A549 (cell line): ENCODE data around the gene CA10. TPM values are rescaled to one million over a fixed set of nuclear protein-coding genes. Genes with fewer than 3 reads are reported as not detected.

Source experiments
- ATAC-seq, 2 experiments: fragments of 200-7000 bp in 1 of 2; fragments of >200 bp in 1 of 2; cut with Nextera tagmentation in 1 of 2; cut with Tn5 transposase in 1 of 2; 3 replicates each; pipeline versions ENCODE4 v1.8.0 to v1.9.1; 2018 to 2020; ENCODE audit warnings: mild to moderate bottlenecking in 1 of 2, moderate library complexity in 1 of 2
- CTCF ChIA-PET: fragments of 300-600 bp; sonication (Branson Sonifier 250); formaldehyde crosslinking; extraction: SDS; loops from one replicate; lab custom pipeline; 2021; ENCODE audit warnings: antibody characterized with exemption, inconsistent platforms; lab: Yijun Ruan, JAX
- POLR2A ChIA-PET: fragments of 350-600 bp; formaldehyde crosslinking; extraction: SDS; loops from one replicate; lab custom pipeline; 2021; ENCODE audit warnings: antibody characterized with exemption, inconsistent platforms; lab: Yijun Ruan, JAX
- DNase-seq, 2 experiments: peaks; one replicate each; pipeline versions ENCODE4 v3.0.0 to v3.0.0-alpha.2; 2011 to 2016; ENCODE audit warnings: low read depth in 1 of 2, low spot score in 1 of 2
- FAIRE-seq: peaks from 2 replicates; lab custom pipeline; 2011; peaks lifted over from hg19 to GRCh38; lab: Jason Lieb, UNC
- H3K27ac ChIP-seq, 2 experiments: fragments of >200 bp; sonication (Bioruptor Twin); formaldehyde crosslinking; 3 replicates each; pipeline ENCODE4 v1.5.1; 2016 to 2017
- H3K4me1 ChIP-seq: fragments of >200 bp; sonication (Bioruptor Twin); formaldehyde crosslinking; 3 replicates; pipeline ENCODE4 v1.6.1; 2016
- H3K4me2 ChIP-seq: fragments of >200 bp; sonication (Bioruptor Twin); formaldehyde crosslinking; 3 replicates; pipeline ENCODE4 v1.6.1; 2016
- H3K4me3 ChIP-seq: fragments of >200 bp; sonication (Bioruptor Twin); formaldehyde crosslinking; 3 replicates; pipeline ENCODE4 v1.5.1; 2016
- H3K9me3 ChIP-seq: fragments of >200 bp; sonication (Bioruptor Twin); formaldehyde crosslinking; 3 replicates; pipeline ENCODE4 v1.6.1; 2016
- ATOH8 ChIP-seq: fragments of 250-450 bp; sonication (Bioruptor Pico); IDR thresholded peaks from 2 replicates; pipeline ENCODE4 v1.5.0; 2020; ENCODE audit warnings: low read depth, mild to moderate bottlenecking, moderate library complexity
- CBX2 ChIP-seq: fragments of 200-600 bp; sonication (generic); IDR thresholded peaks from 2 replicates; pipeline ENCODE4 v1.6.1; 2016; ENCODE audit warnings: low read depth, mild to moderate bottlenecking, borderline replicate concordance
- CTCF ChIP-seq: fragments of >200 bp; sonication (Bioruptor Twin); formaldehyde crosslinking; IDR thresholded peaks from 3 replicates; pipeline ENCODE4 v1.5.1; 2016
- EHMT2 ChIP-seq: fragments of 200-600 bp; sonication (generic); IDR thresholded peaks from 2 replicates; pipeline ENCODE4 v1.6.1; 2016; ENCODE audit warnings: antibody characterized with exemption, low read depth, mild to moderate bottlenecking, moderate library complexity
- FOSB ChIP-seq: fragments of 250-450 bp; sonication (Bioruptor Pico); IDR thresholded peaks from 2 replicates; pipeline ENCODE4 v1.5.0; 2020; ENCODE audit warnings: mild to moderate bottlenecking, moderate library complexity
- FOSL2 ChIP-seq, 2 experiments: fragments of 450-650 bp in 1 of 2; fragments of >200 bp in 1 of 2; sonication (Bioruptor Twin) in 1 of 2; formaldehyde crosslinking; IDR thresholded peaks; 2 replicates each; pipeline versions ENCODE4 v1.5.0 to v1.6.1; 2016 to 2020; ENCODE audit warnings: mild to moderate bottlenecking in 1 of 2, moderate library complexity in 1 of 2
- GATA3 ChIP-seq: IDR thresholded peaks from 2 replicates; pipeline ENCODE4 v1.6.1; 2012; ENCODE audit warnings: borderline replicate concordance
- HEYL ChIP-seq: fragments of 250-450 bp; sonication (Bioruptor Pico); IDR thresholded peaks from 2 replicates; pipeline ENCODE4 v1.8.0; 2021; ENCODE audit warnings: mild to moderate bottlenecking, moderate library complexity
- HMGXB4 ChIP-seq: fragments of 250-450 bp; sonication (Bioruptor Pico); IDR thresholded peaks from 2 replicates; pipeline ENCODE4 v1.5.0; 2021; ENCODE audit warnings: mild to moderate bottlenecking, moderate library complexity, borderline replicate concordance
- HOXB13 ChIP-seq: fragments of 250-450 bp; sonication (Bioruptor Pico); IDR thresholded peaks from 2 replicates; pipeline ENCODE4 v1.5.0; 2020; ENCODE audit warnings: low read depth, mild to moderate bottlenecking, moderate library complexity
- HOXB5 ChIP-seq: fragments of 250-450 bp; sonication (Bioruptor Pico); IDR thresholded peaks from 2 replicates; pipeline ENCODE4 v1.5.0; 2020; ENCODE audit warnings: mild to moderate bottlenecking, moderate library complexity
- JUNB ChIP-seq: fragments of >200 bp; sonication (Bioruptor Twin); formaldehyde crosslinking; IDR thresholded peaks from 2 replicates; pipeline ENCODE4 v1.6.1; 2016
- KDM1A ChIP-seq: fragments of 200-600 bp; sonication (generic); IDR thresholded peaks from 2 replicates; pipeline ENCODE4 v1.6.1; 2016; ENCODE audit warnings: low read depth, mild to moderate bottlenecking
- KDM5A ChIP-seq: fragments of 200-600 bp; sonication (generic); IDR thresholded peaks from 2 replicates; pipeline ENCODE4 v1.6.1; 2016; ENCODE audit warnings: antibody characterized with exemption, mild to moderate bottlenecking
- MAX ChIP-seq: IDR thresholded peaks from 2 replicates; pipeline ENCODE4 v1.6.1; 2012
- RARB ChIP-seq: fragments of 250-450 bp; sonication (Bioruptor Pico); IDR thresholded peaks from 2 replicates; pipeline ENCODE4 v1.8.0; 2021; ENCODE audit warnings: mild to moderate bottlenecking, moderate library complexity
- RCOR1 ChIP-seq: fragments of 150-350 bp; IDR thresholded peaks from 2 replicates; pipeline ENCODE4 v1.6.1; 2014; ENCODE audit warnings: antibody characterized with exemption, low read length, low read depth
- REST ChIP-seq: fragments of 200-600 bp; sonication (generic); IDR thresholded peaks from 2 replicates; pipeline ENCODE4 v1.6.1; 2016; ENCODE audit warnings: antibody characterized with exemption, mild to moderate bottlenecking, moderate library complexity
- TFCP2L1 ChIP-seq: fragments of 250-450 bp; sonication (Bioruptor Pico); IDR thresholded peaks from 2 replicates; pipeline ENCODE4 v1.5.0; 2021; ENCODE audit warnings: mild to moderate bottlenecking
- USF2 ChIP-seq: fragments of 450-650 bp; IDR thresholded peaks from 2 replicates; pipeline ENCODE4 v1.6.1; 2014; ENCODE audit warnings: antibody characterized with exemption
- ZNF302 ChIP-seq: fragments of 250-450 bp; sonication (Bioruptor Pico); IDR thresholded peaks from 2 replicates; pipeline ENCODE4 v1.9.0; 2021; ENCODE audit warnings: inconsistent platforms, mild to moderate bottlenecking, moderate library complexity
- whole genome bisulfite sequencing: methylation state at CpG from one replicate; pipeline ENCODE4 v1.1.6; 2017; ENCODE audit errors: missing lambda C conversion rate; 5-methylcytosine and 5-hydroxymethylcytosine counted together
- polyA plus RNA-seq, 4 experiments: library from polyadenylated mRNA; depleted of rRNA in 3 of 4; stranded (reverse); fragments of >200 nt; fragmentation: RNase III in 1 of 4; extraction: RNeasy Plus Mini Kit Qiagen cat#74134 plus additional on column Dnase treatment in 1 of 4; gene quantifications; 2 replicates in 3 of 4; 3 replicates in 1 of 4; pipeline ENCODE4 v1.2.3, GENCODE V29; 2011 to 2017

CA10 gene
- polyA plus RNA-seq, 2 of the 4 experiments (the other 2 are of a cell fraction): not detected

GRCh38 chr17:52143542-52143941 lies 15.0 kb downstream of the CA10 start:
- Histone ChIP-seq H3K4me1 (no peaks in the 10 kb centered on the region), H3K9me3 (no peaks in the 10 kb centered on the region), H3K4me3 (no peak overlapping the region), H3K4me2 (no peak overlapping the region), H3K27ac (no peak overlapping the region)
- FAIRE-seq (no peak), ATAC-seq (no peak), DNase-seq (no peak)
- TF ChIP-seq RARB (CRISPR knock-in tag) (no peak), CBX2 (no peak), EHMT2 (no peak), KDM5A (no peak), JUNB (no peak), CTCF (no peak), FOSL2 (IDR thresholded peaks at IDR 0.05) (no peak), FOSL2 (CRISPR knock-in tag; IDR thresholded peaks at IDR 0.05) (no peak), FOSB (no peak), RCOR1 (no peak), TFCP2L1 (CRISPR knock-in tag) (no peak), ZNF302 (no peak), HEYL (CRISPR knock-in tag) (no peak), HOXB5 (CRISPR knock-in tag) (no peak), GATA3 (no peak)
- ChIA-PET CTCF (interaction anchor here (0.7 to 1.0 kb wide), 2 partner anchors 8 to 37 kb away, joined by 3 read pairs; no protein-coding TSS in a partner anchor), POLR2A (no interaction called here)
- WGBS: 3% methylated on average over 1 of the region's 1 CpG

- TF ChIP-seq REST (no peak), ATOH8 (CRISPR knock-in tag) (no peak)
- Histone ChIP-seq H3K27ac (no peak overlapping the region), H3K4me1 (no peaks in the 10 kb centered on the region), H3K4me3 (no peak overlapping the region), H3K4me2 (no peak overlapping the region), H3K9me3 (no peaks in the 10 kb centered on the region)
- DNase-seq: no peak
- ATAC-seq: no peak
- 29% methylated on average over 3 of the region's 3 CpGs for WGBS
- ChIA-PET CTCF (interaction anchor here (1.7 kb wide), 1 partner anchor 19 kb away, joined by 3 read pairs; no protein-coding TSS in a partner anchor), POLR2A (no interaction called here)
- no peak for FAIRE-seq
Measured at GRCh38 chr17:52140601-52141000, 17.9 kb downstream of the CA10 start.

- Histone ChIP-seq H3K4me3 (no peak overlapping the region), H3K4me2 (no peak overlapping the region)
- no peak for DNase-seq
- no peak for FAIRE-seq
- no peak for TF ChIP-seq CTCF
- no peak for TF ChIP-seq MAX
- no peak for TF ChIP-seq KDM1A
- no peak for TF ChIP-seq HMGXB4
- no peak for TF ChIP-seq HOXB13 (CRISPR knock-in tag)
- TF ChIP-seq USF2: no peak
- TF ChIP-seq, all 56 proteins: peak for 0
- Histone ChIP-seq H3K4me1 (no peaks in the 10 kb centered on the region), H3K27ac (no peak overlapping the region), H3K9me3 (no peaks in the 10 kb centered on the region)
- no peak for ATAC-seq
- 3% methylated on average over 4 of the region's 4 CpGs for WGBS
- ChIA-PET POLR2A (no interaction called here), CTCF (no interaction called here)
Measured at GRCh38 chr17:52138752-52139151, 19.8 kb downstream of the CA10 start.
